GM12875 (cell line): Measurements from ENCODE around the gene CACNA1C.

ENCODE experiments used
- H3K4me3 ChIP-seq: one replicate; pipeline ENCODE4 v1.5.1; 2011; ENCODE audit warnings: low read depth, low read length, control low read depth
- CTCF ChIP-seq: IDR thresholded peaks from 2 replicates; pipeline ENCODE4 v1.5.1; 2011; ENCODE audit warnings: low read depth, mild to moderate bottlenecking, control low read depth, inconsistent platforms, low read length, moderate library complexity, borderline replicate concordance; ENCODE audit not compliant: insufficient read depth

The CACNA1C gene

GRCh38 chr12:2281446-2281845, 228.7 kb downstream of the CACNA1C start:
- TF ChIP-seq CTCF = no peak
- H3K4me3 ChIP-seq = no peak overlapping the region

GRCh38 chr12:2282318-2282717, 229.5 kb downstream of the CACNA1C start:
- TF ChIP-seq CTCF = no peak
- no peak overlapping the region for H3K4me3 ChIP-seq

GRCh38 chr12:2283480-2283879, 230.7 kb downstream of the CACNA1C start:
- TF ChIP-seq CTCF = no peak
- no peak overlapping the region for H3K4me3 ChIP-seq

GRCh38 chr12:2283916-2284315, 231.1 kb downstream of the CACNA1C start:
- no peak overlapping the region for H3K4me3 ChIP-seq
- TF ChIP-seq CTCF = no peak

- no peak overlapping the region for H3K4me3 ChIP-seq
- no peak for TF ChIP-seq CTCF
These were observed 231.6 kb downstream of the CACNA1C start for GRCh38 chr12:2284321-2284813.

- peak; percentile 70 for TF ChIP-seq CTCF
- no peak overlapping the region for H3K4me3 ChIP-seq
These were observed 232.1 kb downstream of the CACNA1C start for GRCh38 chr12:2284857-2285256.

GRCh38 chr12:2285462-2285861, 232.7 kb downstream of the CACNA1C start:
- H3K4me3 ChIP-seq = no peak overlapping the region
- no peak for TF ChIP-seq CTCF
